SK-N-SH (cell line): ENCODE results near the gene PIGZ.

Experiments
- EP300 ChIP-seq, 2 experiments: IDR thresholded peaks; 2 replicates each; pipeline versions ENCODE4 v1.4.0 to v1.6.1; 2012; ENCODE audit warnings: borderline replicate concordance in 1 of 2, low read depth in 1 of 2, low read length in 1 of 2
- GATA2 ChIP-seq: sonication (generic); formaldehyde crosslinking; IDR thresholded peaks from 2 replicates; pipeline ENCODE4 v1.5.0; 2020; ENCODE audit warnings: mild to moderate bottlenecking, missing genetic modification reagents
- JUND ChIP-seq: IDR thresholded peaks from 2 replicates; pipeline ENCODE4 v1.4.0; 2012
- REST ChIP-seq: IDR thresholded peaks from 2 replicates; pipeline ENCODE4 v1.6.1; 2012; ENCODE audit warnings: mild to moderate bottlenecking, low read depth, low read length, moderate library complexity
- TCF12 ChIP-seq: IDR thresholded peaks from 2 replicates; pipeline ENCODE4 v1.4.0; 2012
- USF1 ChIP-seq: IDR thresholded peaks from 2 replicates; pipeline ENCODE4 v1.4.0; 2012; ENCODE audit warnings: low read depth, borderline replicate concordance
- TF ChIP-seq, protein P1 (sequence below): fragments of 200-600 bp; sonication (generic); IDR thresholded peaks from 2 replicates; pipeline ENCODE4 v1.6.1; 2017; ENCODE audit warnings: antibody characterized with exemption, mild to moderate bottlenecking, moderate library complexity
- TF ChIP-seq, protein P2 (sequence below): IDR thresholded peaks from 2 replicates; pipeline ENCODE4 v1.4.0; 2012; ENCODE audit warnings: low read depth, borderline replicate concordance

GRCh38 chr3:196916221-196916620 lies 52.4 kb downstream of the PIGZ start:
- TF ChIP-seq, protein P1, sequence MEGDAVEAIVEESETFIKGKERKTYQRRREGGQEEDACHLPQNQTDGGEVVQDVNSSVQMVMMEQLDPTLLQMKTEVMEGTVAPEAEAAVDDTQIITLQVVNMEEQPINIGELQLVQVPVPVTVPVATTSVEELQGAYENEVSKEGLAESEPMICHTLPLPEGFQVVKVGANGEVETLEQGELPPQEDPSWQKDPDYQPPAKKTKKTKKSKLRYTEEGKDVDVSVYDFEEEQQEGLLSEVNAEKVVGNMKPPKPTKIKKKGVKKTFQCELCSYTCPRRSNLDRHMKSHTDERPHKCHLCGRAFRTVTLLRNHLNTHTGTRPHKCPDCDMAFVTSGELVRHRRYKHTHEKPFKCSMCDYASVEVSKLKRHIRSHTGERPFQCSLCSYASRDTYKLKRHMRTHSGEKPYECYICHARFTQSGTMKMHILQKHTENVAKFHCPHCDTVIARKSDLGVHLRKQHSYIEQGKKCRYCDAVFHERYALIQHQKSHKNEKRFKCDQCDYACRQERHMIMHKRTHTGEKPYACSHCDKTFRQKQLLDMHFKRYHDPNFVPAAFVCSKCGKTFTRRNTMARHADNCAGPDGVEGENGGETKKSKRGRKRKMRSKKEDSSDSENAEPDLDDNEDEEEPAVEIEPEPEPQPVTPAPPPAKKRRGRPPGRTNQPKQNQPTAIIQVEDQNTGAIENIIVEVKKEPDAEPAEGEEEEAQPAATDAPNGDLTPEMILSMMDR: no peak
- no peak for TF ChIP-seq JUND
- TF ChIP-seq EP300 (IDR thresholded peaks at IDR 0.05; ENCODE audit: borderline replicate concordance in 1 of 2, low read depth in 1 of 2, low read length in 1 of 2): no peak
- no peak for TF ChIP-seq TCF12
- TF ChIP-seq REST: no peak
- TF ChIP-seq USF1: no peak
- TF ChIP-seq, protein P2, sequence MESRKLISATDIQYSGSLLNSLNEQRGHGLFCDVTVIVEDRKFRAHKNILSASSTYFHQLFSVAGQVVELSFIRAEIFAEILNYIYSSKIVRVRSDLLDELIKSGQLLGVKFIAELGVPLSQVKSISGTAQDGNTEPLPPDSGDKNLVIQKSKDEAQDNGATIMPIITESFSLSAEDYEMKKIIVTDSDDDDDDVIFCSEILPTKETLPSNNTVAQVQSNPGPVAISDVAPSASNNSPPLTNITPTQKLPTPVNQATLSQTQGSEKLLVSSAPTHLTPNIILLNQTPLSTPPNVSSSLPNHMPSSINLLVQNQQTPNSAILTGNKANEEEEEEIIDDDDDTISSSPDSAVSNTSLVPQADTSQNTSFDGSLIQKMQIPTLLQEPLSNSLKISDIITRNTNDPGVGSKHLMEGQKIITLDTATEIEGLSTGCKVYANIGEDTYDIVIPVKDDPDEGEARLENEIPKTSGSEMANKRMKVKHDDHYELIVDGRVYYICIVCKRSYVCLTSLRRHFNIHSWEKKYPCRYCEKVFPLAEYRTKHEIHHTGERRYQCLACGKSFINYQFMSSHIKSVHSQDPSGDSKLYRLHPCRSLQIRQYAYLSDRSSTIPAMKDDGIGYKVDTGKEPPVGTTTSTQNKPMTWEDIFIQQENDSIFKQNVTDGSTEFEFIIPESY: no peak
- TF ChIP-seq GATA2: no peak
